B cell (primary cell): ENCODE results near the gene KLHL11. TPM values are rescaled to one million over a fixed set of nuclear protein-coding genes. Genes with fewer than 3 reads are reported as not detected.

ENCODE experiments used
- ATAC-seq: fragments of 200-7000 bp; cut with Tn5 transposase; one replicate; pipeline ENCODE4 v1.10.0; 2021; ENCODE audit warnings: low read depth, mild to moderate bottlenecking, moderate number of reproducible peaks, moderate library complexity
- CTCF ChIA-PET: fragments of 350-600 bp; sonication (Branson Sonifier 250); formaldehyde crosslinking; loops from one replicate; lab custom pipeline; 2021; ENCODE audit warnings: antibody characterized with exemption, inconsistent platforms; lab: Charles Lee
- POLR2A ChIA-PET: fragments of 350-600 bp; sonication (Branson Sonifier 250); formaldehyde crosslinking; loops from one replicate; lab custom pipeline; 2021; ENCODE audit warnings: antibody characterized with exemption; lab: Charles Lee
- DNase-seq: peaks from one replicate; pipeline ENCODE4 v3.0.0; 2013
- H2AFZ ChIP-seq: 2 replicates; pipeline ENCODE4 v1.6.1; 2012; ENCODE audit warnings: mild to moderate bottlenecking, low read depth, low read length; ENCODE audit not compliant: insufficient read depth, poor library complexity, severe bottlenecking
- H3K27ac ChIP-seq, 2 donors: 1 replicate in 1 of 2; 2 replicates in 1 of 2; pipeline ENCODE4 v1.5.1; 2012 to 2013; ENCODE audit warnings: low read length in 2 of 2, mild to moderate bottlenecking in 2 of 2, moderate library complexity in 1 of 2
- H3K27me3 ChIP-seq, 4 experiments: fragments of 200-600 bp in 1 of 4; sonication (generic) in 1 of 4; replicated peaks in 1 of 4; 1 replicate in 2 of 4; 2 replicates in 2 of 4; pipeline versions ENCODE4 v1.6.1 to v1.7.0; 2013 to 2016; ENCODE audit warnings: low read length in 3 of 4, mild to moderate bottlenecking in 2 of 4, mixed read lengths in 1 of 4, moderate library complexity in 1 of 4; ENCODE audit not compliant: insufficient read depth in 4 of 4, control insufficient read depth in 3 of 4; ENCODE audit errors: control extremely low read depth in 1 of 4
- H3K36me3 ChIP-seq, 2 experiments: replicated peaks in 1 of 2; 1 replicate in 1 of 2; 2 replicates in 1 of 2; pipeline versions ENCODE4 v1.6.1 to v1.7.1; 2013; ENCODE audit warnings: low read length in 1 of 2; ENCODE audit not compliant: insufficient read depth in 2 of 2, control insufficient read depth in 1 of 2; ENCODE audit errors: control extremely low read depth in 1 of 2, extremely low read depth in 1 of 2
- H3K4me1 ChIP-seq, 2 donors: fragments of 200-600 bp in 1 of 2; sonication (generic) in 1 of 2; 1 replicate in 1 of 2; 2 replicates in 1 of 2; pipeline versions ENCODE4 v1.5.1 to v1.6.1; 2013 to 2017; ENCODE audit warnings: low read length in 2 of 2; ENCODE audit not compliant: control insufficient read depth in 2 of 2, insufficient read depth in 2 of 2
- H3K4me2 ChIP-seq: replicated peaks from 2 replicates; pipeline ENCODE3; 2012; ENCODE audit warnings: mild to moderate bottlenecking, low read depth, low read length; ENCODE audit not compliant: poor library complexity, severe bottlenecking
- H3K4me3 ChIP-seq, 5 experiments: fragments of 200-600 bp in 1 of 5; sonication (generic) in 1 of 5; 1 replicate in 3 of 5; 2 replicates in 2 of 5; pipeline versions ENCODE4 v1.5.1 to v1.7.0; 2011 to 2016; ENCODE audit warnings: low read length in 4 of 5, mild to moderate bottlenecking in 4 of 5, low read depth in 2 of 5, control low read depth in 1 of 5, moderate library complexity in 1 of 5; ENCODE audit not compliant: insufficient read depth in 1 of 5; ENCODE audit errors: control extremely low read depth in 1 of 5, extremely low read depth in 1 of 5
- H3K79me2 ChIP-seq: fragments of 200-600 bp; sonication (generic); one replicate; pipeline ENCODE4 v1.6.0; 2016; ENCODE audit warnings: low read length; ENCODE audit not compliant: control insufficient read depth, insufficient read depth
- H3K9ac ChIP-seq: fragments of 200-600 bp; sonication (generic); 2 replicates; pipeline ENCODE4 v1.6.1; 2017; ENCODE audit warnings: mild to moderate bottlenecking, low read length, moderate library complexity
- H3K9me3 ChIP-seq, 3 donors: one replicate each; pipeline versions ENCODE4 v1.6.1 to v1.7.1; 2013; ENCODE audit warnings: low read length in 2 of 3; ENCODE audit not compliant: control insufficient read depth in 2 of 3, insufficient read depth in 1 of 3; ENCODE audit errors: control extremely low read depth in 1 of 3
- H4K20me1 ChIP-seq: 2 replicates; pipeline ENCODE4 v1.6.0; 2012; ENCODE audit warnings: mild to moderate bottlenecking, low read length; ENCODE audit not compliant: insufficient read depth, control insufficient read depth, poor library complexity, severe bottlenecking
- H3K27ac Mint-ChIP-seq: one replicate; pipeline ENCODE4 v1.8.0; 2021; ENCODE audit warnings: mixed read lengths
- H3K27me3 Mint-ChIP-seq: one replicate; pipeline ENCODE4 v1.8.0; 2021; ENCODE audit warnings: mixed read lengths
- H3K4me1 Mint-ChIP-seq: one replicate; pipeline ENCODE4 v1.8.0; 2021; ENCODE audit warnings: mixed read lengths
- H3K4me3 Mint-ChIP-seq: one replicate; pipeline ENCODE4 v1.8.0; 2021; ENCODE audit warnings: mixed read lengths
- H3K9me3 Mint-ChIP-seq: one replicate; pipeline ENCODE4 v1.8.0; 2022; ENCODE audit warnings: mixed read lengths; ENCODE audit not compliant: insufficient read depth
- EZH2 ChIP-seq: IDR thresholded peaks from 2 replicates; pipeline ENCODE4 v1.6.1; 2012; ENCODE audit warnings: borderline replicate concordance, low read depth, mild to moderate bottlenecking, moderate library complexity, low read length; ENCODE audit not compliant: insufficient read depth, poor library complexity, severe bottlenecking
- WGBS: methylation state at CpG from one replicate; pipeline ENCODE4 v1.1.5; 2013; ENCODE audit warnings: missing lambda C conversion rate; ENCODE audit not compliant: insufficient coverage; 5-methylcytosine and 5-hydroxymethylcytosine counted together
- intact Hi-C: fragments of 100-400 bp; cut with micrococcal nuclease; formaldehyde crosslinking; loops from one replicate; pipeline ENCODE4 v1.10.0; 2022
- polyA plus RNA-seq: library from polyadenylated mRNA; depleted of rRNA; stranded (reverse); fragments of >200 nt; gene quantifications from 2 replicates; pipeline ENCODE4 v1.2.3, GENCODE V29; 2012
- total RNA-seq, 2 donors: library from RNA; stranded (reverse); fragments of 120-200 nt in 1 of 2; gene quantifications; 1 replicate in 1 of 2; 2 replicates in 1 of 2; pipeline versions ENCODE4 v1.2.3 to v1.2.4, GENCODE V29; 2013 to 2022
- TF ChIP-seq, protein P1 (sequence below): fragments of 200-600 bp; IDR thresholded peaks from one replicate; pipeline ENCODE4 v1.8.0; 2022; ENCODE audit warnings: antibody characterized with exemption, mild to moderate bottlenecking

Gene KLHL11
- total and polyA plus RNA-seq, 2 donors (not counting 1 experiment from before 2014, with no cell fraction given): 4.2 to 18.7 TPM

GRCh38 chr17:41915020-41915419, 49.8 kb upstream of the KLHL11 start:
- H3K4me3 Mint-ChIP-seq: no peak overlapping the region
- WGBS: 97% methylated on average over 4 of the region's 5 CpGs
- no peak overlapping the region for H3K4me2 ChIP-seq

DNA sequence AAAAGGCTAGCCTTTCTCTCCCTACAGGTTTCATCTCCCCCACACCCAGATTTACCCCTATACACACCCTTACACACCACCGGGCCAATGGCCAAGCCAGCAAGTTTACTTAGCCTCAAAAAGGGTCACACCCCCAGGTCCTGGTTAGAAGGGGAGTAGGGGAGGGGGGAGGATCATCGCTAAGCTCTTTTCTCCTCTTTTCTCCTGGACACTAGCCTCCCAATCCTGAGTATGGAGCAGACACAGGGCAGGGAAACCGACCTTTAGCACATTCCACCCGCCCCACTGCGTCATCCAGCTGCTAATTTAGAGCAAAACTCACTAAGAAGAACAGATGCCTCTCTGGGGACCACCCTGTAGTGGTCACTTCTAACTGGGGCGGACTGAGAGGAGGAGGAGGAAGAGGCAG, 49.1 kb upstream of the KLHL11 start:
- Mint-ChIP-seq H3K9me3 (no peaks in the 10 kb centered on the region), H3K4me3 (no peak overlapping the region), H3K27ac (no peak overlapping the region), H3K4me1 (peaks cover 32% of the 10 kb centered on the region), H3K27me3 (no peaks in the 10 kb centered on the region)
- CTCF ChIA-PET: no interaction called here
- peaks cover 12 to 17% of the 10 kb centered on the region in 2 donors for H3K4me1 ChIP-seq
- no peaks in the 10 kb centered on the region for H3K27me3 ChIP-seq
- no peak overlapping the region for H3K9ac ChIP-seq
- H2AFZ ChIP-seq: no peak overlapping the region
- H4K20me1 ChIP-seq: peaks cover 69% of the 10 kb centered on the region
- no peak overlapping the region for H3K4me3 ChIP-seq
- intact Hi-C loops: no loop called here
- POLR2A ChIA-PET: no interaction called here
- no CpG with 5 or more reads among the region's 6 CpGs for WGBS
- H3K9me3 ChIP-seq: no peaks in the 10 kb centered on the region
- ATAC-seq (no peak), DNase-seq (no peak)
- no peak for TF ChIP-seq EZH2
- TF ChIP-seq, protein P1, sequence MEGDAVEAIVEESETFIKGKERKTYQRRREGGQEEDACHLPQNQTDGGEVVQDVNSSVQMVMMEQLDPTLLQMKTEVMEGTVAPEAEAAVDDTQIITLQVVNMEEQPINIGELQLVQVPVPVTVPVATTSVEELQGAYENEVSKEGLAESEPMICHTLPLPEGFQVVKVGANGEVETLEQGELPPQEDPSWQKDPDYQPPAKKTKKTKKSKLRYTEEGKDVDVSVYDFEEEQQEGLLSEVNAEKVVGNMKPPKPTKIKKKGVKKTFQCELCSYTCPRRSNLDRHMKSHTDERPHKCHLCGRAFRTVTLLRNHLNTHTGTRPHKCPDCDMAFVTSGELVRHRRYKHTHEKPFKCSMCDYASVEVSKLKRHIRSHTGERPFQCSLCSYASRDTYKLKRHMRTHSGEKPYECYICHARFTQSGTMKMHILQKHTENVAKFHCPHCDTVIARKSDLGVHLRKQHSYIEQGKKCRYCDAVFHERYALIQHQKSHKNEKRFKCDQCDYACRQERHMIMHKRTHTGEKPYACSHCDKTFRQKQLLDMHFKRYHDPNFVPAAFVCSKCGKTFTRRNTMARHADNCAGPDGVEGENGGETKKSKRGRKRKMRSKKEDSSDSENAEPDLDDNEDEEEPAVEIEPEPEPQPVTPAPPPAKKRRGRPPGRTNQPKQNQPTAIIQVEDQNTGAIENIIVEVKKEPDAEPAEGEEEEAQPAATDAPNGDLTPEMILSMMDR: no peak
- H3K79me2 ChIP-seq: peaks cover 76% of the 10 kb centered on the region
- H3K4me2 ChIP-seq: no peak overlapping the region
- no peak overlapping the region for H3K27ac ChIP-seq
- peaks cover 4 to 40% of the 10 kb centered on the region in 2 experiments for H3K36me3 ChIP-seq

More at GRCh38 chr17:41915020-41915419, 49.8 kb upstream of the KLHL11 start:
- no peak overlapping the region for H2AFZ ChIP-seq
- H3K4me1 ChIP-seq: peaks cover 15 to 21% of the 10 kb centered on the region in 2 donors
- intact Hi-C loops: loop anchor here (5.0 kb wide), 1 partner anchor 128 kb away; the partner anchor contains the start of gene JUP
- DNase-seq (no peak), ATAC-seq (no peak)
- CTCF ChIA-PET: no interaction called here
- Mint-ChIP-seq H3K27ac (no peak overlapping the region), H3K9me3 (no peaks in the 10 kb centered on the region), H3K27me3 (no peaks in the 10 kb centered on the region), H3K4me1 (peaks cover 35% of the 10 kb centered on the region)
- H4K20me1 ChIP-seq: peaks cover 68% of the 10 kb centered on the region
- H3K27ac ChIP-seq: no peak overlapping the region
- no peaks in the 10 kb centered on the region for H3K27me3 ChIP-seq
- POLR2A ChIA-PET: interaction anchor here (0.7 kb wide), 1 partner anchor 29 kb away, joined by 4 read pairs; no protein-coding TSS in a partner anchor
- no peak for TF ChIP-seq EZH2
- TF ChIP-seq, protein P1: no peak
- H3K36me3 ChIP-seq: peaks cover 4 to 33% of the 10 kb centered on the region in 2 experiments
- H3K4me3 ChIP-seq: no peak overlapping the region
- H3K9me3 ChIP-seq: no peaks in the 10 kb centered on the region
- no peak overlapping the region for H3K9ac ChIP-seq
- peaks cover 79% of the 10 kb centered on the region for H3K79me2 ChIP-seq
